Fibroblast of lung (primary cell): ENCODE measurements around the gene GOLM1.

Experiments used
- CTCF ChIP-seq, 2 donors: IDR thresholded peaks in 1 of 2; conservative IDR thresholded peaks in 1 of 2; 1 replicate in 1 of 2; 2 replicates in 1 of 2; pipeline ENCODE4 v1.5.1; 2011 to 2012; ENCODE audit warnings: low read length in 2 of 2, control low read depth in 1 of 2, inconsistent platforms in 1 of 2, low read depth in 1 of 2, mild to moderate bottlenecking in 1 of 2
- EZH2 ChIP-seq: IDR thresholded peaks from 2 replicates; pipeline ENCODE4 v1.5.1; 2012; ENCODE audit warnings: low read length, control low read depth, mild to moderate bottlenecking; ENCODE audit errors: missing control alignments

DNA sequence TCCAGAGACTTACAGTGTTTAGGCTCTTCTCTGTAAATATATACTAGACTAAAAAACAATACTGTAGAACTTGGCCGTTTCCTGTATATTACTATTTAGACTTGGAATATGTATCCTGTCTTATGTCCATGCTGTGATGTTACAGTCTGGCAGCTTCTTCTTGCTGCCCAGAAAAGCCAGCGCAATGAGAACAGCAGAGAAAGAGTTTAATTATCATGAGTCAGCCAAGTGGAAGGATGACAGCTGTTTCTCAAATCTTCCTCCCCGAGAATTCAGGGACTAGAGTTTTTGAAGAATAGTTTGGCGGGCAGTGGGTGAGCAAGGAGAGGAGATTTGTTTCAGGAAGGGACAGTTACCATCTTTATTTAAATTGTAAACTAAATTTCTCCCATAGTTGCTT lies 120.9 kb downstream of the GOLM1 start:
- TF ChIP-seq CTCF (conservative IDR thresholded peaks at IDR 0.05 in 1 of 2, IDR thresholded peaks at IDR 0.05 in 1 of 2; ENCODE audit: low read depth in 1 of 2, low read length in 2 of 2) = no peak
- TF ChIP-seq EZH2 = no peak
